GM18519 (cell line): ENCODE measurements around the gene AGK.
"Not testable (repeated sequence)": the region's sequence is repeated elsewhere in the genome, so short reads cannot be mapped to it uniquely, and the experiment has no call there.

ENCODE experiments used
- ATAC-seq: cut with Tn5 transposase; IDR thresholded peaks from one replicate; pipeline ENCODE4 v1.9.1; 2021; ENCODE audit warnings: mild to moderate bottlenecking, moderate library complexity; ENCODE audit not compliant: unreplicated experiment, low FRiP score

AGK gene

GRCh38 chr7:141641876-141642275, 90.7 kb downstream of the AGK start:
- no peak for ATAC-seq

DNA sequence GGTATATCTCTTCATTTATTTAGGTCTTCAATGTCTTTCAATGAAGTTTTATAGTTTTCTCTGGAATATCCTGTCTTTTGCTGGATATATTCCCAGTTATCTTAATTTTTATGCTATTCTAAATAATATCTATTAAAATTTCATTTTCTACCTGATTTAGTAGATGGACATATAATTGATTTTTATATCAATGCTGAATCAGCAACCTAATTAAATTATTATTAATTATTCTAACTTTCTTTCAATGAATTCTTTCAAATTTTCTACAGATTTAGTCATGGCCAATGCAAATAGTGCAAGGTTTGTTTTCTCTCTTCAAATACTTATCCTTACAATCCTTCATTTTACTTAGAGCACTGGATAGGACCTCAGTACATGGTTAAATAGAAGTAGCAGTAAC, 94.0 kb downstream of the AGK start:
- ATAC-seq: no peak

GRCh38 chr7:141646826-141647480, 95.7 kb downstream of the AGK start:
- ATAC-seq: no peak

- not testable (repeated sequence) for ATAC-seq
Measured at GRCh38 chr7:141647701-141648100, 96.5 kb downstream of the AGK start.

GRCh38 chr7:141648276-141649114, 97.3 kb downstream of the AGK start:
- no peak for ATAC-seq

- peak; percentile 38 for ATAC-seq
Measured at GRCh38 chr7:141649137-141649864, 98.1 kb downstream of the AGK start.

- ATAC-seq: peak; percentile 62
Measured at GRCh38 chr7:141649865-141650634, 98.8 kb downstream of the AGK start.

GRCh38 chr7:141651417-141651816, 100.2 kb downstream of the AGK start:
- no peak for ATAC-seq

DNA sequence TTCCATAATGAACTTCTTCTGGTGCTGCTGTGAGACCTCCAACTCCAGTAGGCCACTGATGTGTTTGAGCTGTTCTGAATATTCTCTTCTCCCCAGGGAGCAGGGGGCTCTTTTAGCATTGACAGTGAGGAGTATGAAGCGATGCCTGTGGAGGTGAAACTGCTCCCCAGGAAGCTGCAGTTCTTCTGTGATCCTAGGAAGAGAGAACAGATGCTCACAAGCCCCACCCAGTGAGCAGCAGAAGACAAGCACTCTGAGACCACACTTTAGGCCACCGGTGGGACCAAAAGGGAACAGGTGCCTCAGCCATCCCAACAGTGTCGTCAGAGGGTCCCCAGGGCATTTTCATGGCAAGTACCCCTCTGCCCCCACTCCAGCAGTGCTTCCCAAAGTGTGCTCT, 101.5 kb downstream of the AGK start:
- no peak for ATAC-seq

GRCh38 chr7:141654551-141654950, 103.3 kb downstream of the AGK start:
- peak; percentile 70 for ATAC-seq

DNA sequence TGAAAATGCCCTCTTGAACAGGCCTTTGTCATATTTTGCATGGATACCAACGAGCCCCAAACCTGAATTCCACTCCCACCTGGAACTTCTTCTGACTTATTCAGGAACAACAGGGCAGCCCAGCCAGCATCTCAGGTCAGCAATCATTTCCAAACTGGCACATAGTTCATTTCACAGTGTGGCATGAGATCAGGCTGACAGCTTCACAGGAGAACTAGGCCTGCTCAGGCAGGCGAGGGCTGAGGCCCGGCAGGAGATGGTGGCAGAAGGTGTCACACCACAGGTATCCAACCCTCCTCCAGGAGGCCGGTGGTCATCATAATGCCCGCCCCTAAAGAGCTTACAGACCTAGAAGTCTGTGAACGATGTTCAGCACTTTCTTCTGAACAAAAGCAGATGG, 108.3 kb downstream of the AGK start:
- ATAC-seq: no peak

- no peak for ATAC-seq
Measured at GRCh38 chr7:141660259-141660658, 109.0 kb downstream of the AGK start.

- ATAC-seq: no peak
Measured at GRCh38 chr7:141663081-141663849, 112.1 kb downstream of the AGK start.

- no peak for ATAC-seq
Measured at GRCh38 chr7:141664450-141664849, 113.2 kb downstream of the AGK start.

DNA sequence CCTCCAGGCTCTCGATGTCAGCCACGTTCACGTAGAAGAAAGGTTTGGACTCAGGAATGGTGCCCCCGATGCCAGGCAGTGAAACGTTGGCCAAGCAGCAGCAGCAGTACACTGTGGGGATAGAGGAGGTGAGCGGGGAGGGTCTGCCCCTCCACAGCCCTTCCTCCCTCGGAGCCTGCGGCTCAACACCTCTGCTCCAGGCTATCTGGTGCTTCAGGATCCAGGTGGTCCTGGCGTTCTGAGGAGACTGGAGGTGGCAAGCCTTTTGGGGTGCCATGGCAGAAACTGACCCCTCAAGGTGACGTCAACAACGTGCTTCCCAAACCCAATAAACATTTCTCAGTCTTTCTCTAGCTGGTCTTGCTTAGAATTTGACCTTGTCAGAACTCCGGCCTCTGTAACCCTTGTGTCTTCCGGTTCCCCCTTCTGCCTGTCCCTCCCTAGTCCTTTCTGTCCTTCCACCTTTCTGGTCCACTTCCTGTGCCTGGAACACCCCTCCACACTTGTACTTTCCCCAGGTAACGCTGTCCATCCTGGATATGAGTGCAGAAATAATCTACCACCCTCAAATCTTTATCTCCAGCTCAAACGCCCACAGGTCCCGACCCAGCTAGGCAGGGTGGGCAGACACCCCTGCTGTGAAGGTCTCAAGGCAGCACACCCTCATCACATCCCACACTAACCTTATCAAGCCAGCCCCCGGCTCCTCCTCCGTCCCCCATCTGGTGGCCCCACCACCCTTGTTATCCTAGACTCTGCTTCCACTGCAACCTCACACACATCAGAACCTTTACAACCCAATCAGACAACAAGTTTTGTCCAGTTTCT, 114.2 kb downstream of the AGK start:
- no peak for ATAC-seq

DNA sequence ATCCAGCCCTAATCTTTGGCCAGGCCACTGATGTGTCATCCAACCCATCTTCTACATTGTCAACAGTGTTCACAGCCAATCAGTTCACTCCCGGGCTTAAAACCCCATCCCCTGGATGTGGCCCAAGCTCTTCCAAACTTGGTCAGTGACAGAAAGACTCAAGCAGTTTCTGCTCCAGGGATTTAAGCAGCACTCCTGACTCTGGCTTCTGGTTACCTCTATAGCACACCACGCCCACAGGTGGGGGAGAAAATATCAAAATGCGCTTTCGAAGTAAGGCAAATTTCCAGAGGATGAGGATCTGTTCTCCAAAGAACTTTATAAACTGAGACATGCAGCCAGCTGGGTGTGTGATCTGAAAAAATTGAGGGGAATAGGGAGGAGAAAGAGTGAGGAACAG, 114.9 kb downstream of the AGK start:
- ATAC-seq: no peak

DNA sequence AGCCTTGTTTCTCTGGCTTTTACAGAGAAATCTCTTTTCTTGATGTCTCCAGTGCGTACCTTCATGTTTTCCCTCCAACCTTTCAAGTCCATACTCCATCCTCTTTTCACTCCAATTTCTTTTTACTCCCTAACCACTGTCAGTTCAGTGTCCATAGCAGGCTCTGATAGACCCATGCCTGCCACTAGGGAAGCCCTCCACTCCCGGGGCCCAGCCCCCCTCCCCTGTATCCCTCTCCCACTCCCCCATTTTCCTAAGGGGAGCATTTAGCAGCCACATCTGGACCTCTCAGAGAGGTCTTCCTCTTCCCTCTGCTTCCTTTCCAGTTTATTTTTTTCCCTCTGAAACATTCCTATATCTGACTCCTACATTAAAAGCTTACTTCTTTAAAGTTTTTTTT, 117.6 kb downstream of the AGK start:
- ATAC-seq: no peak

DNA sequence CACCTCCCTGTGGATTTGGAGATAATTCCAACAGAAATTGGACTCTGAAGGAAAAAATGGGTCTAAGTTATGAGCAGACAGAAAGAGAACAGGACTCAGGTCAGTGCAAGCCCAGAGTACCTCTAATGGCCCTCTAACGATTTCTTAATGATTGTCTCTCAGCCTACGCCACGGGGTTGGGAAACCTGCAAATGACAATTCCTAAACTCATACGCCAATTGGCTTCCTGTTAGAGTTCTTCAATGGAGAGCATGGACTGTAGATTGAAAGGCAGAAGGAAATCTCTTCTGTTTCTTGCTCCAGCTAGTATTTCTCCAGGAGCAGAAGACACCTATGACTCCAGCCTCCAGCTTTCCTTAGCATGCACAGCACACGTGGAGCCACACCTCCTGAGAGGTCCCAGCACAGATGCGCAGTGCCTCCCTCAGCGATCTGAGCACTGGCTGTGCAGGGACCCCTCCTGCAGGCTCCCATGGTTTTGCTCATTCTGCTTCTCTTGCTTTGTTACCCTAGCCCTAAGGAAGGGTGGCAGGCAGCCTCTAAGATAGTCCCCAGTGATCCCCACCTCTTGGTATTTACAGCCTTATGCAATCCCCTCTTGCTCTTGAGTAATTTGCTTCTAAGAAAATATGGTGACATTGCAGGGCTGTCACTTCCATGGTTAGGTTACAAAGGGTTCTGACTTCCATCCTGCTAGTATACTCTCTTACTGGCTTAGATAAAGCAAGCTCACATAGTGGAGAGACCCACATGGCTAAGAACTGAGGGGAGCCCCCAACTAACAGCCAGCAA, 120.7 kb downstream of the AGK start:
- no peak for ATAC-seq
